Smooth muscle cell of bladder (primary cell): ENCODE data around the gene CRACDL. TPM values are rescaled to one million over a fixed set of nuclear protein-coding genes. Genes with fewer than 3 reads are reported as not detected.

Source experiments
- total RNA-seq: library from RNA; depleted of rRNA; stranded (reverse); fragments of >200 nt; gene quantifications from 2 replicates; pipeline ENCODE4 v1.2.3, GENCODE V29; 2014

Gene CRACDL, protein sequence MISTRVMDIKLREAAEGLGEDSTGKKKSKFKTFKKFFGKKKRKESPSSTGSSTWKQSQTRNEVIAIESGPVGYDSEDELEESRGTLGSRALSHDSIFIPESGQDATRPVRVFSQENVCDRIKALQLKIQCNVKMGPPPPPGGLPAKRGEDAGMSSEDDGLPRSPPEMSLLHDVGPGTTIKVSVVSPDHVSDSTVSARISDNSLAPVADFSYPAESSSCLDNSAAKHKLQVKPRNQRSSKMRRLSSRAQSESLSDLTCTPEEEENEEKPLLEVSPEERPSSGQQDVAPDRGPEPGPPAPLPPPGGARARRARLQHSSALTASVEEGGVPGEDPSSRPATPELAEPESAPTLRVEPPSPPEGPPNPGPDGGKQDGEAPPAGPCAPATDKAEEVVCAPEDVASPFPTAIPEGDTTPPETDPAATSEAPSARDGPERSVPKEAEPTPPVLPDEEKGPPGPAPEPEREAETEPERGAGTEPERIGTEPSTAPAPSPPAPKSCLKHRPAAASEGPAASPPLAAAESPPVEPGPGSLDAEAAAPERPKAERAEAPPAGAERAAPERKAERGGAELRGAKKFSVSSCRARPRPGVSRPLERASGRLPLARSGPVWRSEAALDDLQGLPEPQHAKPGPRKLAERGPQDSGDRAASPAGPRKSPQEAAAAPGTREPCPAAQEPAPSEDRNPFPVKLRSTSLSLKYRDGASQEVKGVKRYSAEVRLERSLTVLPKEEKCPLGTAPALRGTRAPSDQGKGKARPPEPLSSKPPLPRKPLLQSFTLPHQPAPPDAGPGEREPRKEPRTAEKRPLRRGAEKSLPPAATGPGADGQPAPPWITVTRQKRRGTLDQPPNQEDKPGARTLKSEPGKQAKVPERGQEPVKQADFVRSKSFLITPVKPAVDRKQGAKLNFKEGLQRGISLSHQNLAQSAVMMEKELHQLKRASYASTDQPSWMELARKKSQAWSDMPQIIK
- under 0.01 TPM in 1 of 2 replicates, not detected in the other for total RNA-seq

DNA sequence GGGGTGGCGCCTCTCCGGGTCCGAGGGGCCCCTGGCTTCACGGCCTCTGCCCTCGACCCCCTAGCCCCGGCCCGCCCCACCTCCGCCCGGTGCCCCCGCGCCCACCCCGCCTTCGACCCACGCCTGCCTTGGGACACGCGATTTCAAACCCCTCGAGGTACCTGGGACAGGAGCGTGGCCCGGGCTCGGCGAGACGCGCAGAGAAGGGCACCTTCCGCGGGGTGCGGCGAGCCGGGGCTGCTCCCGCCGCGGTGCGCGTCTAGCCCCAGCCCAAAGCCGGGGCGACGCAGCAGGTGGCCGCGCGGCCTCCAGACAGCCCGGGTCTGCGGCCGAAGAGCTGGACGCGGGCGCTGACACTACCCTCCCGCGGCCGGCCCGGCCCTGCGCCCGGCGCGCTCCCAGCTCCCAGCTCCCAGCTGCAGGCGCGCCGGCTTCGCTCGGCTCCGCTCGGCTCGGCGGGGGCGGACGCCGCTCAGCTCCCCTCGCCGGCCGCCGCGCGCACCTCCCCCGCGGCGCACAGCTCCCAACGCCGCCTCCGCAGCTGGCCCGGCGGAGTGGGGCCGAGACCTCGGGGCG lies at the start of gene CRACDL:
TSS of gene CRACDL (minus strand) at position 449 of the 576 bp plus-strand sequence. CDS start 89,425 bp downstream, outside the sequence.

Other genes with a start within 250 kb of the CRACDL start
- 0.28 and 0.74 TPM in 2 replicates for gene MGAT4A, start 205.1 kb downstream of the CRACDL start, total RNA-seq
- 0.09 TPM in 1 of 2 replicates, not detected in the other for gene C2orf15, start 205.5 kb upstream of the CRACDL start, total RNA-seq
- 3.4 and 4.3 TPM in 2 replicates for gene TSGA10, start 218.7 kb upstream of the CRACDL start, total RNA-seq
- 4.6 and 6.2 TPM in 2 replicates for gene LIPT1, start 218.7 kb upstream of the CRACDL start, total RNA-seq
- 22.2 and 25.7 TPM in 2 replicates for gene MITD1, start 244.8 kb upstream of the CRACDL start, total RNA-seq
- 28.4 and 38.1 TPM in 2 replicates for gene MRPL30, start 245.0 kb upstream of the CRACDL start, total RNA-seq